HepG2 (cell line): ENCODE data around the gene FAM53C. TPM values are rescaled to one million over a fixed set of nuclear protein-coding genes. Genes with fewer than 3 reads are reported as not detected.

Source experiments
- BRD4 ChIP-seq: sonication (generic); formaldehyde crosslinking; IDR thresholded peaks from 2 replicates; pipeline ENCODE4 v1.4.0; 2020; ENCODE audit warnings: missing genetic modification reagents
- FOSL2 ChIP-seq: sonication (generic); formaldehyde crosslinking; IDR thresholded peaks from 2 replicates; pipeline ENCODE4 v1.4.0; 2020; ENCODE audit warnings: missing genetic modification reagents
- FOXA3 ChIP-seq: IDR thresholded peaks from 2 replicates; pipeline ENCODE4 v1.6.1; 2016; ENCODE audit warnings: missing genetic modification reagents, missing compliant biosample characterization
- GPBP1L1 ChIP-seq: sonication (generic); formaldehyde crosslinking; IDR thresholded peaks from 2 replicates; pipeline ENCODE4 v1.5.0; 2020; ENCODE audit warnings: mild to moderate bottlenecking, missing genetic modification reagents
- HNRNPH1 ChIP-seq: fragments of 200-400 bp; formaldehyde crosslinking; optimal IDR thresholded peaks from 2 replicates; pipeline ENCODE3; 2017; ENCODE audit warnings: mild to moderate bottlenecking, low read depth, low read length
- HOXA7 ChIP-seq: sonication (generic); formaldehyde crosslinking; IDR thresholded peaks from 2 replicates; pipeline ENCODE4 v1.8.1; 2022; ENCODE audit warnings: mild to moderate bottlenecking, missing genetic modification reagents, moderate library complexity
- ISL2 ChIP-seq: sonication (generic); formaldehyde crosslinking; IDR thresholded peaks from 2 replicates; pipeline ENCODE4 v1.5.0; 2020; ENCODE audit warnings: missing genetic modification reagents
- NFAT5 ChIP-seq: sonication (generic); formaldehyde crosslinking; IDR thresholded peaks from 2 replicates; pipeline ENCODE4 v1.4.0; 2020; ENCODE audit warnings: missing genetic modification reagents
- TEF ChIP-seq: sonication (generic); formaldehyde crosslinking; IDR thresholded peaks from 2 replicates; pipeline ENCODE4 v1.5.0; 2020; ENCODE audit warnings: missing genetic modification reagents
- TMF1 ChIP-seq: sonication (generic); formaldehyde crosslinking; IDR thresholded peaks from 2 replicates; pipeline ENCODE4 v1.8.1; 2022; ENCODE audit warnings: low read depth, missing genetic modification reagents
- ZFP36L2 ChIP-seq: sonication (generic); formaldehyde crosslinking; IDR thresholded peaks from 2 replicates; pipeline ENCODE4 v1.4.0; 2020; ENCODE audit warnings: missing genetic modification reagents
- ZNF101 ChIP-seq: sonication (generic); formaldehyde crosslinking; IDR thresholded peaks from 2 replicates; pipeline ENCODE4 v1.4.0; 2020; ENCODE audit warnings: mild to moderate bottlenecking, low read depth, missing genetic modification reagents, borderline replicate concordance
- ZNF276 ChIP-seq: sonication (generic); formaldehyde crosslinking; IDR thresholded peaks from 2 replicates; pipeline ENCODE4 v1.4.0; 2020; ENCODE audit warnings: mild to moderate bottlenecking, low read depth, missing genetic modification reagents
- ZNF33A ChIP-seq: sonication (generic); formaldehyde crosslinking; IDR thresholded peaks from 2 replicates; pipeline ENCODE4 v1.5.1; 2020; ENCODE audit warnings: missing genetic modification reagents, mild to moderate bottlenecking, moderate library complexity, borderline replicate concordance
- ZNF34 ChIP-seq: sonication (generic); formaldehyde crosslinking; IDR thresholded peaks from 2 replicates; pipeline ENCODE4 v1.4.0; 2020; ENCODE audit warnings: mild to moderate bottlenecking, missing genetic modification reagents, borderline replicate concordance
- ZNF530 ChIP-seq: sonication (generic); formaldehyde crosslinking; IDR thresholded peaks from 2 replicates; pipeline ENCODE4 v1.5.0; 2020; ENCODE audit warnings: low read depth, mild to moderate bottlenecking, missing genetic modification reagents
- ZNF546 ChIP-seq: sonication (generic); formaldehyde crosslinking; conservative IDR thresholded peaks from 2 replicates; pipeline ENCODE4 v1.8.1; 2023; ENCODE audit warnings: mild to moderate bottlenecking, missing genetic modification reagents
- ZNF776 ChIP-seq: sonication (generic); formaldehyde crosslinking; IDR thresholded peaks from 2 replicates; pipeline ENCODE4 v1.4.0; 2020; ENCODE audit warnings: mild to moderate bottlenecking, missing genetic modification reagents
- polyA plus RNA-seq, 8 experiments: library from polyadenylated mRNA; depleted of rRNA in 3 of 8; stranded (reverse) in 7 of 8; unstranded in 1 of 8; fragments of >200 nt; fragmentation: Illumina TruSeq in 4 of 8; extraction: Trizol in 4 of 8; gene quantifications; 2 replicates each; pipeline versions ENCODE4 v1.2.1 to v1.2.3, GENCODE V29; 2011 to 2016; ENCODE audit warnings: low read depth in 4 of 8, missing spikeins in 1 of 8, mixed read lengths in 1 of 8; ENCODE audit not compliant: insufficient read depth in 1 of 8
- total RNA-seq, 5 experiments: library from RNA; depleted of rRNA; stranded (reverse); fragments of >200 nt; fragmentation: Illumina TruSeq; extraction: Trizol; gene quantifications; 2 replicates each; pipeline ENCODE4 v1.2.3, GENCODE V29; 2016; ENCODE audit warnings: low read depth in 1 of 5

Gene FAM53C
- total and polyA plus RNA-seq, 2 of the 13 experiments (the other 11 are each of a cell fraction or from before 2014, with no cell fraction given): 26.9 to 30.1 TPM

GRCh38 chr5:138337685-138338410 lies at the start of gene FAM53C (continued):
- peak; percentile 86 for TF ChIP-seq FOXA3
- TF ChIP-seq ZFP36L2 (CRISPR knock-in tag): 0 out of 2 replicates have a peak, but pooled peaks have one; percentile 58
- TF ChIP-seq ZNF776: 0 out of 2 replicates have a peak, but pooled peaks have one; percentile 56
- no peak for TF ChIP-seq HNRNPH1
- peak; percentile 78 for TF ChIP-seq ISL2 (CRISPR knock-in tag)
- peak; percentile 61; the same call in 1 of the 2 replicates for TF ChIP-seq NFAT5 (CRISPR knock-in tag)
- TF ChIP-seq ZNF530 (CRISPR knock-in tag): no peak
- no peak for TF ChIP-seq TEF (CRISPR knock-in tag)
- peak; percentile 76; the same call in 1 of the 2 replicates for TF ChIP-seq ZNF34 (CRISPR knock-in tag)
- 0 out of 2 replicates have a peak, but pooled peaks have one; percentile 29 for TF ChIP-seq ZNF33A (CRISPR knock-in tag)
- no peak for TF ChIP-seq GPBP1L1 (CRISPR knock-in tag)
- TF ChIP-seq FOSL2 (CRISPR knock-in tag): peak; percentile 45
- TF ChIP-seq BRD4 (CRISPR knock-in tag): peak; percentile 61; the same call in 1 of the 2 replicates
- peak; percentile 48 for TF ChIP-seq ZNF546 (CRISPR knock-in tag)
- TF ChIP-seq TMF1 (CRISPR knock-in tag): peak; percentile 81; the same call in 1 of the 2 replicates
- peak; percentile 58; the same call in 1 of the 2 replicates for TF ChIP-seq ZNF276 (CRISPR knock-in tag)
- no peak for TF ChIP-seq HOXA7
- peak; percentile 91; the same call in 1 of the 2 replicates for TF ChIP-seq ZNF101
